Activated naive CD4-positive, alpha-beta T cell treated with anti-CD3 and anti-CD28 coated beads, Interleukin-2, amount 10 ng/mL, durations not matched to agents 7 days and 5 days (primary cell): ENCODE data around the gene ZFP36L1.

ENCODE experiments used
- CTCF ChIA-PET: fragments of 350-600 bp; sonication (Branson Sonifier 250); formaldehyde crosslinking; loops from one replicate; lab custom pipeline; 2021; ENCODE audit warnings: antibody characterized with exemption; lab: Charles Lee
- DNase-seq: peaks from one replicate; pipeline ENCODE4 v3.0.0-alpha.2; 2020
- H3K27ac Mint-ChIP-seq: one replicate; pipeline ENCODE4 v1.8.0; 2021; ENCODE audit warnings: mild to moderate bottlenecking, moderate library complexity, mixed read lengths
- H3K27me3 Mint-ChIP-seq: one replicate; pipeline ENCODE4 v1.8.0; 2021; ENCODE audit warnings: mild to moderate bottlenecking, mixed read lengths
- H3K36me3 Mint-ChIP-seq: one replicate; pipeline ENCODE4 v1.8.0; 2021; ENCODE audit warnings: mixed read lengths
- H3K4me1 Mint-ChIP-seq: one replicate; pipeline ENCODE4 v1.8.0; 2021; ENCODE audit warnings: mixed read lengths
- H3K4me3 Mint-ChIP-seq: one replicate; pipeline ENCODE4 v1.8.0; 2021; ENCODE audit warnings: mild to moderate bottlenecking, moderate library complexity, mixed read lengths
- H3K9me3 Mint-ChIP-seq: one replicate; pipeline ENCODE4 v1.8.0; 2021; ENCODE audit warnings: mixed read lengths

The ZFP36L1 gene

GRCh38 chr14:68788996-68789820 is 3.7 kb downstream of the ZFP36L1 start:
- H3K9me3 Mint-ChIP-seq: no peaks in the 10 kb centered on the region
- peaks cover 69% of the 10 kb centered on the region for H3K36me3 Mint-ChIP-seq
- DNase-seq: peak; percentile 93
- H3K4me1 Mint-ChIP-seq: peaks cover 57% of the 10 kb centered on the region
- H3K4me3 Mint-ChIP-seq: peak overlapping the region; percentile 95
- peak overlapping the region; percentile 100 for H3K27ac Mint-ChIP-seq
- CTCF ChIA-PET: interaction anchor here (0.8 to 5.7 kb wide), 29 partner anchors 10 to 952 kb away, joined by 3 to 105 read pairs (median 4); no protein-coding TSS in a partner anchor
- H3K27me3 Mint-ChIP-seq: peaks cover 5% of the 10 kb centered on the region

GRCh38 chr14:68788275-68788995 is 4.4 kb downstream of the ZFP36L1 start:
- no peaks in the 10 kb centered on the region for H3K27me3 Mint-ChIP-seq
- peaks cover 69% of the 10 kb centered on the region for H3K36me3 Mint-ChIP-seq
- peak overlapping the region; percentile 95 for H3K4me3 Mint-ChIP-seq
- DNase-seq: no peak
- H3K9me3 Mint-ChIP-seq: no peaks in the 10 kb centered on the region
- peak overlapping the region; percentile 100 for H3K27ac Mint-ChIP-seq
- CTCF ChIA-PET: interaction anchor here (0.6 to 5.7 kb wide), 28 partner anchors 9 to 951 kb away, joined by 3 to 105 read pairs (median 4); no protein-coding TSS in a partner anchor
- peaks cover 60% of the 10 kb centered on the region for H3K4me1 Mint-ChIP-seq

GRCh38 chr14:68787092-68787992 is 5.5 kb downstream of the ZFP36L1 start:
- no peaks in the 10 kb centered on the region for H3K9me3 Mint-ChIP-seq
- H3K36me3 Mint-ChIP-seq: peaks cover 63% of the 10 kb centered on the region
- H3K4me1 Mint-ChIP-seq: peaks cover 71% of the 10 kb centered on the region
- H3K4me3 Mint-ChIP-seq: peak overlapping the region; percentile 70
- H3K27me3 Mint-ChIP-seq: no peaks in the 10 kb centered on the region
- peak overlapping the region; percentile 93 for H3K27ac Mint-ChIP-seq
- CTCF ChIA-PET: interaction anchor here (1.0 to 5.7 kb wide), 13 partner anchors 30 to 537 kb away, joined by 3 to 105 read pairs (median 4); no protein-coding TSS in a partner anchor
- peak; percentile 58 for DNase-seq

- H3K4me1 Mint-ChIP-seq: peaks cover 78% of the 10 kb centered on the region
- H3K27ac Mint-ChIP-seq: peak overlapping the region; percentile 93
Measured at GRCh38 chr14:68786491-68787091, 6.3 kb downstream of the ZFP36L1 start.

GRCh38 chr14:68785534-68786490 is 7.1 kb downstream of the ZFP36L1 start:
- peak overlapping the region; percentile 21 for H3K4me3 Mint-ChIP-seq
- peak; percentile 59 for DNase-seq
- H3K4me1 Mint-ChIP-seq: peaks cover 84% of the 10 kb centered on the region
- H3K27ac Mint-ChIP-seq: peak overlapping the region; percentile 93
- H3K27me3 Mint-ChIP-seq: no peaks in the 10 kb centered on the region
- CTCF ChIA-PET: interaction anchor here (0.6 to 2.7 kb wide), 6 partner anchors 11 to 537 kb away, joined by 3 to 8 read pairs (median 3); no protein-coding TSS in a partner anchor
- no peaks in the 10 kb centered on the region for H3K9me3 Mint-ChIP-seq
- peaks cover 50% of the 10 kb centered on the region for H3K36me3 Mint-ChIP-seq

More at GRCh38 chr14:68786491-68787091, 6.3 kb downstream of the ZFP36L1 start:
- H3K36me3 Mint-ChIP-seq: peaks cover 58% of the 10 kb centered on the region
- H3K4me3 Mint-ChIP-seq: peak overlapping the region; percentile 70
- no peaks in the 10 kb centered on the region for H3K9me3 Mint-ChIP-seq
- CTCF ChIA-PET: interaction anchor here (0.6 to 5.7 kb wide), 5 partner anchors 30 to 536 kb away, joined by 3 to 79 read pairs (median 3); no protein-coding TSS in a partner anchor
- no peaks in the 10 kb centered on the region for H3K27me3 Mint-ChIP-seq
- no peak for DNase-seq

- CTCF ChIA-PET: interaction anchor here (0.7 to 2.7 kb wide), 8 partner anchors 10 to 851 kb away, joined by 3 to 8 read pairs (median 3); no protein-coding TSS in a partner anchor
- Mint-ChIP-seq H3K9me3 (no peaks in the 10 kb centered on the region), H3K4me1 (peaks cover 90% of the 10 kb centered on the region), H3K27ac (peak overlapping the region; percentile 93), H3K36me3 (peaks cover 42% of the 10 kb centered on the region), H3K27me3 (no peaks in the 10 kb centered on the region), H3K4me3 (no peak overlapping the region)
- DNase-seq: no peak
Measured at GRCh38 chr14:68784978-68785533, 7.8 kb downstream of the ZFP36L1 start.

GRCh38 chr14:68784226-68784910 is 8.5 kb downstream of the ZFP36L1 start:
- Mint-ChIP-seq H3K4me3 (no peak overlapping the region), H3K4me1 (peaks cover 93% of the 10 kb centered on the region), H3K36me3 (peaks cover 36% of the 10 kb centered on the region), H3K27ac (no peak overlapping the region), H3K9me3 (no peaks in the 10 kb centered on the region), H3K27me3 (no peaks in the 10 kb centered on the region)
- CTCF ChIA-PET: interaction anchor here (0.7 to 2.7 kb wide), 7 partner anchors 9 to 850 kb away, joined by 3 to 8 read pairs (median 3); no protein-coding TSS in a partner anchor
- no peak for DNase-seq

GRCh38 chr14:68783408-68784225 is 9.2 kb downstream of the ZFP36L1 start:
- DNase-seq: no peak
- Mint-ChIP-seq H3K4me3 (no peak overlapping the region), H3K27ac (peak overlapping the region; percentile 21), H3K9me3 (no peaks in the 10 kb centered on the region), H3K27me3 (no peaks in the 10 kb centered on the region), H3K4me1 (peaks cover 93% of the 10 kb centered on the region), H3K36me3 (peaks cover 28% of the 10 kb centered on the region)
- CTCF ChIA-PET: interaction anchor here (1.1 to 2.7 kb wide), 5 partner anchors 14 to 850 kb away, joined by 3 to 8 read pairs (median 4); no protein-coding TSS in a partner anchor

GRCh38 chr14:68782091-68782981 is 10.5 kb downstream of the ZFP36L1 start:
- CTCF ChIA-PET: interaction anchor here (0.7 to 1.5 kb wide), 8 partner anchors 9 to 533 kb away, joined by 3 to 7 read pairs (median 4); no protein-coding TSS in a partner anchor
- peaks cover 18% of the 10 kb centered on the region for H3K36me3 Mint-ChIP-seq
- peak overlapping the region; percentile 99 for H3K27ac Mint-ChIP-seq
- H3K27me3 Mint-ChIP-seq: no peaks in the 10 kb centered on the region
- peak overlapping the region; percentile 77 for H3K4me3 Mint-ChIP-seq
- no peaks in the 10 kb centered on the region for H3K9me3 Mint-ChIP-seq
- peak; percentile 82 for DNase-seq
- H3K4me1 Mint-ChIP-seq: peaks cover 93% of the 10 kb centered on the region
